HG02588 (cell line): ENCODE data around the gene EPS8.

Experiments used
- ATAC-seq: cut with Tn5 transposase; IDR thresholded peaks from one replicate; pipeline ENCODE4 v1.9.1; 2021; ENCODE audit warnings: mild to moderate bottlenecking, moderate library complexity; ENCODE audit not compliant: unreplicated experiment

EPS8 gene

GRCh38 chr12:15721316-15722115, 67.7 kb downstream of the EPS8 start:
- no peak for ATAC-seq

GRCh38 chr12:15720295-15720694, 68.9 kb downstream of the EPS8 start:
- no peak for ATAC-seq

GRCh38 chr12:15719230-15719629, 70.0 kb downstream of the EPS8 start:
- ATAC-seq: no peak

GRCh38 chr12:15717940-15718567, 71.1 kb downstream of the EPS8 start:
- ATAC-seq: no peak

- no peak for ATAC-seq
Observed at GRCh38 chr12:15716581-15716980, 72.6 kb downstream of the EPS8 start.

GRCh38 chr12:15714256-15714655, 74.9 kb downstream of the EPS8 start:
- ATAC-seq: no peak

- no peak for ATAC-seq
Observed at GRCh38 chr12:15712823-15713660, 76.1 kb downstream of the EPS8 start.

- ATAC-seq: no peak
Observed at GRCh38 chr12:15712160-15712559, 77.0 kb downstream of the EPS8 start.

GRCh38 chr12:15710860-15711510, 78.2 kb downstream of the EPS8 start:
- ATAC-seq: no peak

GRCh38 chr12:15709551-15709950, 79.6 kb downstream of the EPS8 start:
- no peak for ATAC-seq

GRCh38 chr12:15708396-15709076, 80.7 kb downstream of the EPS8 start:
- no peak for ATAC-seq

- ATAC-seq: no peak
Observed at GRCh38 chr12:15707516-15708199, 81.5 kb downstream of the EPS8 start.

- no peak for ATAC-seq
Observed at GRCh38 chr12:15706010-15706676, 83.0 kb downstream of the EPS8 start.

GRCh38 chr12:15705606-15706005, 83.6 kb downstream of the EPS8 start:
- no peak for ATAC-seq

- no peak for ATAC-seq
Observed at GRCh38 chr12:15702276-15702675, 86.9 kb downstream of the EPS8 start.

- ATAC-seq: no peak
Observed at GRCh38 chr12:15701631-15702156, 87.5 kb downstream of the EPS8 start.

GRCh38 chr12:15701206-15701605, 88.0 kb downstream of the EPS8 start:
- ATAC-seq: no peak

- ATAC-seq: no peak
Observed at GRCh38 chr12:15700595-15700994, 88.6 kb downstream of the EPS8 start.

- ATAC-seq: no peak
Observed at GRCh38 chr12:15699886-15700285, 89.3 kb downstream of the EPS8 start.
